ENCODE data around the gene MS4A10.

Gene MS4A10

DNA sequence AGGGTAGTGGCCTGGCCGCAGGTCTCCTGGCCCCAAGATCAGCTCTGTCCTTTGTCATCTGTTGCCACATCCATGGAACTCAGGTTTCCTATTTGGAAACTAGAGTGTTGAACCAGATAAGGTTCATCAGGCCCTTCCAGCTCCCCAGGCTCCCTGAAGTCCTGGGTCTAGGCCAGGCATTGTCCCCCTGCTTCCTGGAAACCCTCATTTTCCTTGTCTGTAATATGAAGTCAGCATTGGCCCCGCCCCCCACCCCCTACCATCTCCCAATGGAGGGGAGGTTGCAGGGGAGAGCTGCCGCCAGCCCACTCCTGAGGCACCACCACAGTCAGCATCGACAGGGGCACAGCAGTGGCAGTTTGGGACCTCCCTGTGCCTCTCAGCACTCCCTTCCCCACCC, 9.0 kb upstream of the MS4A10 start:
- TF ChIP-seq SIN3A (IDR thresholded peaks at IDR 0.05; ENCODE audit: borderline replicate concordance, insufficient read depth, low read length) (no peak), POLR2AphosphoS5 (IDR thresholded peaks at IDR 0.05; ENCODE audit: low read depth, low read length) (no peak), FOXP2 (optimal IDR thresholded peaks at IDR 0.05; ENCODE audit: borderline replicate concordance, extremely low read depth, extremely low read length, insufficient read depth) (no peak), TAF1 (IDR thresholded peaks at IDR 0.05; ENCODE audit: borderline replicate concordance, insufficient read depth, low read length) (no peak)
- TF ChIP-seq, protein P1, sequence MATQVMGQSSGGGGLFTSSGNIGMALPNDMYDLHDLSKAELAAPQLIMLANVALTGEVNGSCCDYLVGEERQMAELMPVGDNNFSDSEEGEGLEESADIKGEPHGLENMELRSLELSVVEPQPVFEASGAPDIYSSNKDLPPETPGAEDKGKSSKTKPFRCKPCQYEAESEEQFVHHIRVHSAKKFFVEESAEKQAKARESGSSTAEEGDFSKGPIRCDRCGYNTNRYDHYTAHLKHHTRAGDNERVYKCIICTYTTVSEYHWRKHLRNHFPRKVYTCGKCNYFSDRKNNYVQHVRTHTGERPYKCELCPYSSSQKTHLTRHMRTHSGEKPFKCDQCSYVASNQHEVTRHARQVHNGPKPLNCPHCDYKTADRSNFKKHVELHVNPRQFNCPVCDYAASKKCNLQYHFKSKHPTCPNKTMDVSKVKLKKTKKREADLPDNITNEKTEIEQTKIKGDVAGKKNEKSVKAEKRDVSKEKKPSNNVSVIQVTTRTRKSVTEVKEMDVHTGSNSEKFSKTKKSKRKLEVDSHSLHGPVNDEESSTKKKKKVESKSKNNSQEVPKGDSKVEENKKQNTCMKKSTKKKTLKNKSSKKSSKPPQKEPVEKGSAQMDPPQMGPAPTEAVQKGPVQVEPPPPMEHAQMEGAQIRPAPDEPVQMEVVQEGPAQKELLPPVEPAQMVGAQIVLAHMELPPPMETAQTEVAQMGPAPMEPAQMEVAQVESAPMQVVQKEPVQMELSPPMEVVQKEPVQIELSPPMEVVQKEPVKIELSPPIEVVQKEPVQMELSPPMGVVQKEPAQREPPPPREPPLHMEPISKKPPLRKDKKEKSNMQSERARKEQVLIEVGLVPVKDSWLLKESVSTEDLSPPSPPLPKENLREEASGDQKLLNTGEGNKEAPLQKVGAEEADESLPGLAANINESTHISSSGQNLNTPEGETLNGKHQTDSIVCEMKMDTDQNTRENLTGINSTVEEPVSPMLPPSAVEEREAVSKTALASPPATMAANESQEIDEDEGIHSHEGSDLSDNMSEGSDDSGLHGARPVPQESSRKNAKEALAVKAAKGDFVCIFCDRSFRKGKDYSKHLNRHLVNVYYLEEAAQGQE (IDR thresholded peaks at IDR 0.05; ENCODE audit: insufficient read depth in 1 of 2, low read depth in 2 of 2, low read length in 2 of 2), result no peak

DNA sequence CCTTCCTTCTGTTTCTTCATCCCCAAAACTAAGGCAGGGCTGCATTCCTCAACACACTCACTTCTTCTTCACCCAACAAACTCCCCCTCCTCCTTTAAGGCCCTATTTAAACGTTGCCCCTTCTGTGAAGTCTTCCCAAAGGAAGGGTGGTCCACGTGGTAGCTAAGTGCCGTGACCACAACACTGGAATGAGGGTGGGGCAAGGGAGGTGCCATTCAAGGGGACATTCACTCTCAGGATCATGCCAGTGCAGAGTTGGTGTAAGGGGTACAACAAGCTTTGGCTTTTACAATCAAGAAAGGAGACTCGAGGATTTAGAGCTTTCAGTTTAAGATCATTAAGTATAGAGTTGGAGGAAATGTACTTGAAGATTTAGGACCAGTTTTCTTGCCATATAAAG, 8.0 kb upstream of the MS4A10 start:
- TF ChIP-seq TAF1 (IDR thresholded peaks at IDR 0.05; ENCODE audit: borderline replicate concordance, insufficient read depth, low read length) (no peak), FOXP2 (optimal IDR thresholded peaks at IDR 0.05; ENCODE audit: borderline replicate concordance, extremely low read depth, extremely low read length, insufficient read depth) (no peak), SIN3A (IDR thresholded peaks at IDR 0.05; ENCODE audit: borderline replicate concordance, insufficient read depth, low read length) (no peak), POLR2AphosphoS5 (IDR thresholded peaks at IDR 0.05; ENCODE audit: low read depth, low read length) (no peak)
- TF ChIP-seq, protein P1 (IDR thresholded peaks at IDR 0.05; ENCODE audit: insufficient read depth in 1 of 2, low read depth in 2 of 2, low read length in 2 of 2), result no peak

DNA sequence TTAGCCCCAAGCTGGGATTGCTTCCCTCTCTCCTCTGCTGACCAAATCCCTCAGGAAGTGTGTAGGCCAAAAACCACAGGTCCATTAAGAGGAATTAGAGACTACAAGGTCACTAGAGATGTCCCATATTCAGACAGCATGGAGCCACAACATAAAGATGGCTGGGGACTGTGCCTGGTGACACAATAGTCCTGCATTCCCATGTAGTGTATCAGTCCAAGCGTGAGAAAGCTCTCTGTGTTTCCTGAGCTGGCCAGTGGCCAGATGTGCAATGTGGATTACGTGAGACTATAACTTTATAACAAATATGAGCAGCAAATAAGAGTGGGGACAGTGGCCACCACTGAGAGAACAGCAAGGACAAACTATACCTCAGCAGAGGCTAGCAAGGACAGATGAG, 7.6 kb upstream of the MS4A10 start:
- TF ChIP-seq, protein P1 (IDR thresholded peaks at IDR 0.05; ENCODE audit: insufficient read depth in 1 of 2, low read depth in 2 of 2, low read length in 2 of 2), result no peak
- TF ChIP-seq FOXP2 (optimal IDR thresholded peaks at IDR 0.05; ENCODE audit: borderline replicate concordance, extremely low read depth, extremely low read length, insufficient read depth), result no peak
- no peak for TF ChIP-seq SIN3A (IDR thresholded peaks at IDR 0.05; ENCODE audit: borderline replicate concordance, insufficient read depth, low read length)
- no peak for TF ChIP-seq POLR2AphosphoS5 (IDR thresholded peaks at IDR 0.05; ENCODE audit: low read depth, low read length)
- TF ChIP-seq TAF1 (IDR thresholded peaks at IDR 0.05; ENCODE audit: borderline replicate concordance, insufficient read depth, low read length), result no peak

- no peak for TF ChIP-seq FOXP2 (optimal IDR thresholded peaks at IDR 0.05; ENCODE audit: borderline replicate concordance, extremely low read depth, extremely low read length, insufficient read depth)
Observed at GRCh38 chr11:60780065-60780464, 5.1 kb upstream of the MS4A10 start.

- no peak for TF ChIP-seq POLR2AphosphoS5 (IDR thresholded peaks at IDR 0.05; ENCODE audit: low read depth, low read length)
- no peak for TF ChIP-seq FOXP2 (optimal IDR thresholded peaks at IDR 0.05; ENCODE audit: borderline replicate concordance, extremely low read depth, extremely low read length, insufficient read depth)
- TF ChIP-seq TAF1 (IDR thresholded peaks at IDR 0.05; ENCODE audit: borderline replicate concordance, insufficient read depth, low read length), result no peak
- TF ChIP-seq SIN3A (IDR thresholded peaks at IDR 0.05; ENCODE audit: borderline replicate concordance, insufficient read depth, low read length), result no peak
- TF ChIP-seq, protein P1 (IDR thresholded peaks at IDR 0.05; ENCODE audit: insufficient read depth in 1 of 2, low read depth in 2 of 2, low read length in 2 of 2), result no peak
Observed at GRCh38 chr11:60780774-60781173, 4.4 kb upstream of the MS4A10 start.
